ENCODE results near the gene GPANK1. TPM values are rescaled to one million over a fixed set of nuclear protein-coding genes. Genes with fewer than 3 reads are reported as not detected.

Gene GPANK1
- total and polyA plus RNA-seq, 9 of the 15 experiments (the other 6 are each of a cell fraction or from before 2014, with no cell fraction given) = 32.2 to 111 (median 46.3) TPM

GRCh38 chr6:31702819-31703716, 38.3 kb upstream of the GPANK1 start, which contains the start of gene ABHD16A (continued):
- TF ChIP-seq CCNT2 (IDR thresholded peaks at IDR 0.05; ENCODE audit: borderline replicate concordance, extremely low read depth, insufficient read length, low read depth, low read length) (peak; percentile 90), ARID3B (CRISPR knock-in tag; IDR thresholded peaks at IDR 0.05; ENCODE audit: borderline replicate concordance) (no peak), KAT2B (IDR thresholded peaks at IDR 0.05; ENCODE audit: low read depth, low read length) (peak; percentile 10), ZNF586 (CRISPR knock-in tag; conservative IDR thresholded peaks at IDR 0.05) (0 out of 2 replicates have a peak, but pooled peaks have one; percentile 3), ZNF583 (CRISPR knock-in tag; IDR thresholded peaks at IDR 0.05) (no peak), ZSCAN32 (CRISPR knock-in tag; IDR thresholded peaks at IDR 0.05) (peak; percentile 78), ARID1B (IDR thresholded peaks at IDR 0.05) (peak; percentile 71), ZNF766 (CRISPR knock-in tag; conservative IDR thresholded peaks at IDR 0.05) (0 out of 2 replicates have a peak, but pooled peaks have one; percentile 91), ZNF175 (CRISPR knock-in tag; IDR thresholded peaks at IDR 0.05; ENCODE audit: low read depth) (peak; percentile 78), FOXK1 (CRISPR knock-in tag; IDR thresholded peaks at IDR 0.05; ENCODE audit: borderline replicate concordance) (0 out of 2 replicates have a peak, but pooled peaks have one; percentile 64), GATA2 (CRISPR knock-in tag; IDR thresholded peaks at IDR 0.05) (peak; percentile 80), PATZ1 (CRISPR knock-in tag; IDR thresholded peaks at IDR 0.05; ENCODE audit: borderline replicate concordance) (no peak), ZNF12 (CRISPR knock-in tag; IDR thresholded peaks at IDR 0.05) (no peak), HNRNPH1 (optimal IDR thresholded peaks at IDR 0.05; ENCODE audit: low read depth, low read length) (no peak), ZNF449 (CRISPR knock-in tag; IDR thresholded peaks at IDR 0.05) (no peak), TFAM (CRISPR knock-in tag; conservative IDR thresholded peaks at IDR 0.05) (no peak)
- TF ChIP-seq, protein P1, sequence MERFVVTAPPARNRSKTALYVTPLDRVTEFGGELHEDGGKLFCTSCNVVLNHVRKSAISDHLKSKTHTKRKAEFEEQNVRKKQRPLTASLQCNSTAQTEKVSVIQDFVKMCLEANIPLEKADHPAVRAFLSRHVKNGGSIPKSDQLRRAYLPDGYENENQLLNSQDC (CRISPR knock-in tag; IDR thresholded peaks at IDR 0.05) = no peak; the same call in 1 of the 2 replicates
- TF ChIP-seq, protein P2, sequence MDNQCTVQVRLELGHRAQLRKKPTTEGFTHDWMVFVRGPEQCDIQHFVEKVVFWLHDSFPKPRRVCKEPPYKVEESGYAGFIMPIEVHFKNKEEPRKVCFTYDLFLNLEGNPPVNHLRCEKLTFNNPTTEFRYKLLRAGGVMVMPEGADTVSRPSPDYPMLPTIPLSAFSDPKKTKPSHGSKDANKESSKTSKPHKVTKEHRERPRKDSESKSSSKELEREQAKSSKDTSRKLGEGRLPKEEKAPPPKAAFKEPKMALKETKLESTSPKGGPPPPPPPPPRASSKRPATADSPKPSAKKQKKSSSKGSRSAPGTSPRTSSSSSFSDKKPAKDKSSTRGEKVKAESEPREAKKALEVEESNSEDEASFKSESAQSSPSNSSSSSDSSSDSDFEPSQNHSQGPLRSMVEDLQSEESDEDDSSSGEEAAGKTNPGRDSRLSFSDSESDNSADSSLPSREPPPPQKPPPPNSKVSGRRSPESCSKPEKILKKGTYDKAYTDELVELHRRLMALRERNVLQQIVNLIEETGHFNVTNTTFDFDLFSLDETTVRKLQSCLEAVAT (IDR thresholded peaks at IDR 0.05) = peak; percentile 66 to 95; a peak in 2 of 4 replicates
